HG03432 (cell line): Measurements from ENCODE around the gene COL1A1.

ENCODE experiments used
- ATAC-seq: cut with Tn5 transposase; IDR thresholded peaks from one replicate; pipeline ENCODE4 v1.9.1; 2021; ENCODE audit warnings: mild to moderate bottlenecking, moderate library complexity; ENCODE audit not compliant: unreplicated experiment

COL1A1 gene

GRCh38 chr17:50187751-50188530 is 13.5 kb downstream of the COL1A1 start:
- ATAC-seq = no peak

- ATAC-seq = no peak
Observed at GRCh38 chr17:50187394-50187725, 14.1 kb downstream of the COL1A1 start.

- no peak for ATAC-seq
Observed at GRCh38 chr17:50186661-50187393, 14.6 kb downstream of the COL1A1 start.

GRCh38 chr17:50185631-50186471 is 15.6 kb downstream of the COL1A1 start:
- ATAC-seq = no peak

- ATAC-seq = no peak
Observed at GRCh38 chr17:50184611-50185398, 16.6 kb downstream of the COL1A1 start.

GRCh38 chr17:50184064-50184463 is 17.4 kb downstream of the COL1A1 start:
- ATAC-seq = no peak

- ATAC-seq = no peak
Observed at GRCh38 chr17:50183421-50183994, 17.9 kb downstream of the COL1A1 start.

- no peak for ATAC-seq
Observed at GRCh38 chr17:50182783-50183420, 18.5 kb downstream of the COL1A1 start.

GRCh38 chr17:50181591-50182560 is 19.6 kb downstream of the COL1A1 start:
- no peak for ATAC-seq

GRCh38 chr17:50181144-50181543 is 20.3 kb downstream of the COL1A1 start:
- no peak for ATAC-seq

- ATAC-seq = no peak
Observed at GRCh38 chr17:50180620-50181019, 20.8 kb downstream of the COL1A1 start.

GRCh38 chr17:50180111-50180510 is 21.3 kb downstream of the COL1A1 start:
- no peak for ATAC-seq

GRCh38 chr17:50177983-50178834 is 23.2 kb downstream of the COL1A1 start:
- peak; percentile 52 for ATAC-seq

- ATAC-seq = no peak
Observed at GRCh38 chr17:50177476-50177875, 24.0 kb downstream of the COL1A1 start.

GRCh38 chr17:50176559-50177357 is 24.7 kb downstream of the COL1A1 start:
- no peak for ATAC-seq

GRCh38 chr17:50175035-50175807 is 26.2 kb downstream of the COL1A1 start:
- no peak for ATAC-seq
